ENCODE measurements around the gene FOSL2.

FOSL2 gene

GRCh38 chr2:28359222-28360057 lies 33.2 kb upstream of the FOSL2 start:
- H3K4ac ChIP-seq (ENCODE audit: low read depth, low read length): no peak overlapping the region
- WGBS (ENCODE audit: extremely low coverage, insufficient coverage, low lambda C conversion rate): no CpG with 5 or more reads among the region's 28 CpGs

DNA sequence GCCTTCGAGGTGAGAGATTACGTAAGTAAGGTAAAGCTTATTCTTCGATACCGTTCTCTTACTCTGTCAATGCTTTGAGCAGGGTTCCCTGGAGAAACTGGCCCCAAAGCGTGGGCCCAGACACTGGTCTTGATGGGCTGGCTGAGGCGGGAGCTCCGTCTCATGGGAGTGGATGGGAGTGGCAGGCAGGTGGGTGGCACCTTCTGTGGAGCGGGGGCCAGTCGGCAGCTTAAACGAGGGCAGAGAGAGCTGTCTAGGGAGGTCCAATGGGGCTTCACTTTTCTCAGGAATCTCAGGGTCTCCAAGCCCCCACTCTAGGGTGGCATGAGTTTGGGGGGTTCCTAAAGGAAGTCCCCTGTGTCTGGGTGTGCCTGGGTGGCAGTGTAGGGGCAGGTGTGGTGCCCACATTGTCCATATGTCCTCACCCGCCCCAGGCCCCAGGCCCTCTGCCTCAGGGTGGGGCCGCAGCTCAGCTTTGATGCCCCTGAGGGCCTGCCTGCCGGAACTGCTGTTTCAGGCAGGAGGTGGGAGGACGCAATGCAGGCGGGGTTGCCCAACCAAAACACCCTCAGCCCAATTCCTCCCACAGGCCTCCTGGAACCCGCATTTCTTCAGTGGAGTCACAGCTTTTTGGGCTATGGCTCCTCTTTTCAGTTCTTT lies 32.5 kb upstream of the FOSL2 start:
- Histone ChIP-seq H3K36me3 (ENCODE audit: control insufficient read depth, insufficient read depth, low read length) (no peaks in the 10 kb centered on the region), H2BK15ac (replicated peaks; ENCODE audit: low read depth) (no peak overlapping the region), H4K8ac (ENCODE audit: low read depth, low read length) (no peak overlapping the region), H3K27me3 (ENCODE audit: insufficient read depth, low read length, poor library complexity) (no peaks in the 10 kb centered on the region), H2AK5ac (ENCODE audit: low read length) (no peak overlapping the region), H4K5ac (ENCODE audit: low read length) (no peak overlapping the region), H3K9ac (ENCODE audit: low read length) (no peak overlapping the region), H2BK120ac (ENCODE audit: low read depth, low read length) (no peak overlapping the region), H3K4ac (ENCODE audit: low read depth, low read length) (no peak overlapping the region), H3K4me3 (ENCODE audit: low read length) (no peak overlapping the region), H3K27ac (ENCODE audit: low read depth, low read length) (no peak overlapping the region), H3K79me2 (ENCODE audit: control insufficient read depth, insufficient read depth, low read length) (no peaks in the 10 kb centered on the region), H3K18ac (ENCODE audit: low read length) (no peak overlapping the region), H3K79me1 (ENCODE audit: low read length) (no peaks in the 10 kb centered on the region), H3K23ac (ENCODE audit: low read length) (peak overlapping the region; percentile 35), H3K4me1 (ENCODE audit: control insufficient read depth, low read depth, low read length) (no peaks in the 10 kb centered on the region), H2BK5ac (ENCODE audit: low read length) (no peak overlapping the region), H3K4me2 (ENCODE audit: low read length) (no peak overlapping the region), H3K56ac (ENCODE audit: low read length) (no peak overlapping the region)
- WGBS (ENCODE audit: extremely low coverage, insufficient coverage, low lambda C conversion rate): no CpG with 5 or more reads among the region's 16 CpGs
- DNase-seq: no peak

More at GRCh38 chr2:28359222-28360057, 33.2 kb upstream of the FOSL2 start:
- no peak overlapping the region for H3K18ac ChIP-seq (ENCODE audit: low read length)
- no peak overlapping the region for H2AK5ac ChIP-seq (ENCODE audit: low read length)
- H3K36me3 ChIP-seq (ENCODE audit: control insufficient read depth, insufficient read depth, low read length): no peaks in the 10 kb centered on the region
- H3K4me3 ChIP-seq (ENCODE audit: low read length): no peak overlapping the region
- H3K79me1 ChIP-seq (ENCODE audit: low read length): no peaks in the 10 kb centered on the region
- H2BK5ac ChIP-seq (ENCODE audit: low read length): no peak overlapping the region
- H4K8ac ChIP-seq (ENCODE audit: low read depth, low read length): no peak overlapping the region
- no peak overlapping the region for H3K9ac ChIP-seq (ENCODE audit: low read length)
- no peak overlapping the region for H2BK15ac ChIP-seq (replicated peaks; ENCODE audit: low read depth)
- no peak overlapping the region for H3K4me2 ChIP-seq (ENCODE audit: low read length)
- no peak overlapping the region for H3K56ac ChIP-seq (ENCODE audit: low read length)
- H4K5ac ChIP-seq (ENCODE audit: low read length): no peak overlapping the region
- no peaks in the 10 kb centered on the region for H3K4me1 ChIP-seq (ENCODE audit: control insufficient read depth, low read depth, low read length)
- no peak for DNase-seq
- no peaks in the 10 kb centered on the region for H3K79me2 ChIP-seq (ENCODE audit: control insufficient read depth, insufficient read depth, low read length)
- no peaks in the 10 kb centered on the region for H3K27me3 ChIP-seq (ENCODE audit: insufficient read depth, low read length, poor library complexity)
- H3K27ac ChIP-seq (ENCODE audit: low read depth, low read length): no peak overlapping the region
- peak overlapping the region; percentile 35 for H3K23ac ChIP-seq (ENCODE audit: low read length)
- H2BK120ac ChIP-seq (ENCODE audit: low read depth, low read length): no peak overlapping the region

DNA sequence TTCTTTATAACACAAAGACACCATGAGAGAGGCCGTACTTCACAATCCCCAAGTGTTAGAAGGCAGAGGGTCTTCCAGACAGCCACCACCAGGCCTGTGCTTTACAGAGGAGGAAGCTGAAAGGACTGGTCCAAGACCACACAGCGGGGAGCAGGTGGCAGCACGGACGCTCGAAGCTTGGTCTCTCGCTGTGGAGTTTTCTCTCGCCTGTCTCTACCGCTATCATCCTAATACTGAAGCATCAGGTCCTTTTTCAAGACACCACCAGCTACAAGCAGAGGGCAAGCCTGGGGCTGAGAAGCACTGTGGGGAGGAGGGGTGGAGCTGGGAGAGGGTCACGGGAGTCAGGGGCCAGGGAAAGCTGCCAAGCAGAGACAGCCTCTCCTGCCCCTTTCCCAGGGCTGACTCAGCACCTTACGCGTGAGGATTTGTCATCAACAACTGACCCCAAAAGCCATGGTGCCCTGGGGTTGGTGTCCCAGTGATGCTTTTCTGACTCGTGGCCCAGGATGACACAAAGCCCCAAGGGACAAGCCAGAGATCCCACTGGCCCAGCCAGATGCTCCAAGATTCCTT lies 31.9 kb upstream of the FOSL2 start:
- no peak overlapping the region for H3K9ac ChIP-seq (ENCODE audit: low read length)
- no peaks in the 10 kb centered on the region for H3K36me3 ChIP-seq (ENCODE audit: control insufficient read depth, insufficient read depth, low read length)
- H3K79me1 ChIP-seq (ENCODE audit: low read length): no peaks in the 10 kb centered on the region
- no peak overlapping the region for H3K18ac ChIP-seq (ENCODE audit: low read length)
- H4K5ac ChIP-seq (ENCODE audit: low read length): no peak overlapping the region
- no peaks in the 10 kb centered on the region for H3K27me3 ChIP-seq (ENCODE audit: insufficient read depth, low read length, poor library complexity)
- H2BK15ac ChIP-seq (replicated peaks; ENCODE audit: low read depth): no peak overlapping the region
- DNase-seq: peak; percentile 65
- no peak overlapping the region for H3K27ac ChIP-seq (ENCODE audit: low read depth, low read length)
- H3K4me2 ChIP-seq (ENCODE audit: low read length): no peak overlapping the region
- no CpG with 5 or more reads among the region's 12 CpGs for WGBS (ENCODE audit: extremely low coverage, insufficient coverage, low lambda C conversion rate)
- H3K4ac ChIP-seq (ENCODE audit: low read depth, low read length): no peak overlapping the region
- H2BK120ac ChIP-seq (ENCODE audit: low read depth, low read length): no peak overlapping the region
- H3K4me1 ChIP-seq (ENCODE audit: control insufficient read depth, low read depth, low read length): no peaks in the 10 kb centered on the region
- H3K23ac ChIP-seq (ENCODE audit: low read length): no peak overlapping the region
- H4K8ac ChIP-seq (ENCODE audit: low read depth, low read length): no peak overlapping the region
- no peak overlapping the region for H3K56ac ChIP-seq (ENCODE audit: low read length)
- H3K79me2 ChIP-seq (ENCODE audit: control insufficient read depth, insufficient read depth, low read length): no peaks in the 10 kb centered on the region
- H2AK5ac ChIP-seq (ENCODE audit: low read length): no peak overlapping the region
- no peak overlapping the region for H3K4me3 ChIP-seq (ENCODE audit: low read length)
- H2BK5ac ChIP-seq (ENCODE audit: low read length): no peak overlapping the region

- Histone ChIP-seq H3K23ac (ENCODE audit: low read length) (no peak overlapping the region), H3K9ac (ENCODE audit: low read length) (no peak overlapping the region), H3K4me2 (ENCODE audit: low read length) (no peak overlapping the region), H3K36me3 (ENCODE audit: control insufficient read depth, insufficient read depth, low read length) (no peaks in the 10 kb centered on the region), H2BK15ac (replicated peaks; ENCODE audit: low read depth) (no peak overlapping the region), H2BK5ac (ENCODE audit: low read length) (no peak overlapping the region), H3K79me1 (ENCODE audit: low read length) (no peaks in the 10 kb centered on the region), H2AK5ac (ENCODE audit: low read length) (no peak overlapping the region), H3K18ac (ENCODE audit: low read length) (no peak overlapping the region), H3K56ac (ENCODE audit: low read length) (no peak overlapping the region), H2BK120ac (ENCODE audit: low read depth, low read length) (no peak overlapping the region), H3K27ac (ENCODE audit: low read depth, low read length) (no peak overlapping the region), H3K79me2 (ENCODE audit: control insufficient read depth, insufficient read depth, low read length) (no peaks in the 10 kb centered on the region), H3K27me3 (ENCODE audit: insufficient read depth, low read length, poor library complexity) (no peaks in the 10 kb centered on the region), H4K5ac (ENCODE audit: low read length) (no peak overlapping the region), H3K4me1 (ENCODE audit: control insufficient read depth, low read depth, low read length) (peaks cover 6% of the 10 kb centered on the region), H4K8ac (ENCODE audit: low read depth, low read length) (no peak overlapping the region), H3K4me3 (ENCODE audit: low read length) (no peak overlapping the region), H3K4ac (ENCODE audit: low read depth, low read length) (no peak overlapping the region)
- WGBS (ENCODE audit: extremely low coverage, insufficient coverage, low lambda C conversion rate): no CpG with 5 or more reads among the region's 12 CpGs
- no peak for DNase-seq
These were observed 30.5 kb upstream of the FOSL2 start for GRCh38 chr2:28361991-28362710.

DNA sequence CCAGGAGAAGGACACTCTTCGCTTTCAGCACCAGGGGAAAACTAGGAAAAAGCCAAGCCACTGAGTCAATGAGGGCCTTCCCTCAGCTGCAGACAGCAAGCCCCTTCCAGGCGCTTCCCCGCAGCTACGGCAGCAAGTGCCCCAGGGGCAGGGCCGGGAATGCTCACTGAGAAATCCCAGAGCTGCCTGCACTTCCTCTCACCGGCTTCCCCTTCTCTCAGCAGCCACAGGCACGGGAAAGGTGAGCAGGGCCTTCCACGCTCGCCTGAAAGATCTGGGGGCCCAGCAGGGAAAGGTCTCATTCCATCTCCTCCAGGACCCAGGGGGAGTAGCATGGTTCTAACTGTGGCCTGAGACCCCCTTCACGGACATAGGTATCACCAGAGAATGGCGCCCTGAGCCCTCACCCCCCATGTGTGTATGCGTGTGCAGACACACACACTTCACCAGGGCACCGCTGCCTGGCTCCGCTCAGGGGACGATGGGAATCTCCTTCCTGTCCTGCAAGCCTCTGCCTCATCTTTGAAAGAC lies 29.6 kb upstream of the FOSL2 start:
- Histone ChIP-seq H3K9ac (ENCODE audit: low read length) (no peak overlapping the region), H2AK5ac (ENCODE audit: low read length) (no peak overlapping the region), H3K27ac (ENCODE audit: low read depth, low read length) (no peak overlapping the region), H3K4me3 (ENCODE audit: low read length) (no peak overlapping the region), H3K4me1 (ENCODE audit: control insufficient read depth, low read depth, low read length) (peaks cover 6% of the 10 kb centered on the region), H4K5ac (ENCODE audit: low read length) (no peak overlapping the region), H3K18ac (ENCODE audit: low read length) (no peak overlapping the region), H3K36me3 (ENCODE audit: control insufficient read depth, insufficient read depth, low read length) (no peaks in the 10 kb centered on the region), H4K8ac (ENCODE audit: low read depth, low read length) (no peak overlapping the region), H3K27me3 (ENCODE audit: insufficient read depth, low read length, poor library complexity) (no peaks in the 10 kb centered on the region), H3K23ac (ENCODE audit: low read length) (no peak overlapping the region), H3K79me1 (ENCODE audit: low read length) (no peaks in the 10 kb centered on the region), H3K4me2 (ENCODE audit: low read length) (no peak overlapping the region), H3K4ac (ENCODE audit: low read depth, low read length) (no peak overlapping the region), H2BK15ac (replicated peaks; ENCODE audit: low read depth) (no peak overlapping the region), H2BK120ac (ENCODE audit: low read depth, low read length) (no peak overlapping the region), H3K79me2 (ENCODE audit: control insufficient read depth, insufficient read depth, low read length) (no peaks in the 10 kb centered on the region), H2BK5ac (ENCODE audit: low read length) (no peak overlapping the region), H3K56ac (ENCODE audit: low read length) (peak overlapping the region; percentile 62)
- no CpG with 5 or more reads among the region's 15 CpGs for WGBS (ENCODE audit: extremely low coverage, insufficient coverage, low lambda C conversion rate)
- peak; percentile 65 for DNase-seq
